ENCODE data around the gene DUXB. TPM values are rescaled to one million over a fixed set of nuclear protein-coding genes. Genes with fewer than 3 reads are reported as not detected.

The DUXB gene, protein sequence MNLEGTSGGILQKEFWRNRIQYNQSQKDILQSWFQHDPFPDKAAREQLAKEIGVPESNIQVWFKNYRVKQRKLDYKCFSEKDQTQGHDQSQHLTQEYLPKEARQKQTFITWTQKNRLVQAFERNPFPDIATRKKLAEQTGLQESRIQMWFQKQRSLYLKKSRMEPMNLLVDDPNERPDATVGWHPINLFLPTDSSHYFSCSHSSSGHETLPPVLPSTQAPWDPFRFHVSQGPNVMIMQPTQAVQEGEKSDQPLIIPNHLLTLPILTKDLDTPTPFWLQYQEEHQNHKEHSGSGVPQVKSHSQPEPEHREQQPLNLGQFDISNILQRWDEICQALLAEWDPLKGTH
- total RNA-seq (not detected), polyA plus RNA-seq (not detected)
- long read RNA-seq, donor 1: 0 reads
- long read RNA-seq, donor 2: 0 reads

DNA sequence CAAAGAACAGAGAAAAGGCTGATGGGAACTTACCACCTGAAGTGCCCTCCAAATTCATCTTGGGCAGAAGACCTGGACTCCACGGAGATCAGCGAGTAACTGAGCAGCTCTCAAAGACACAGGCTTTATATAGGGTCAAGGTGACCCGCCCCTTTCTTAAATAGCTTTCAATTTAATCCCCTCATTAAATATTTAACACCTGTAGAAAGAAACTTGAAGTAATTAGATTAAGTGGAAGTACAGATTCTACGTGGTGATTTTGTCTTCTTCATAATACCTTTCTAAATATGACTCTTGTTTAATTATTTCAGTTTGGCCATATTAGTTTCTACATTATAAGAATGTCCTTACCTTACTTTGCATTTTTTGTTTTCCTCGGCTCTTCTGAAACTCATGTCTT lies at the start of gene DUXB:
TSS of gene DUXB (minus strand) at position 101 of the 400 bp plus-strand sequence. CDS start at position 58, 43 bp downstream.
- TF ChIP-seq, protein P1, sequence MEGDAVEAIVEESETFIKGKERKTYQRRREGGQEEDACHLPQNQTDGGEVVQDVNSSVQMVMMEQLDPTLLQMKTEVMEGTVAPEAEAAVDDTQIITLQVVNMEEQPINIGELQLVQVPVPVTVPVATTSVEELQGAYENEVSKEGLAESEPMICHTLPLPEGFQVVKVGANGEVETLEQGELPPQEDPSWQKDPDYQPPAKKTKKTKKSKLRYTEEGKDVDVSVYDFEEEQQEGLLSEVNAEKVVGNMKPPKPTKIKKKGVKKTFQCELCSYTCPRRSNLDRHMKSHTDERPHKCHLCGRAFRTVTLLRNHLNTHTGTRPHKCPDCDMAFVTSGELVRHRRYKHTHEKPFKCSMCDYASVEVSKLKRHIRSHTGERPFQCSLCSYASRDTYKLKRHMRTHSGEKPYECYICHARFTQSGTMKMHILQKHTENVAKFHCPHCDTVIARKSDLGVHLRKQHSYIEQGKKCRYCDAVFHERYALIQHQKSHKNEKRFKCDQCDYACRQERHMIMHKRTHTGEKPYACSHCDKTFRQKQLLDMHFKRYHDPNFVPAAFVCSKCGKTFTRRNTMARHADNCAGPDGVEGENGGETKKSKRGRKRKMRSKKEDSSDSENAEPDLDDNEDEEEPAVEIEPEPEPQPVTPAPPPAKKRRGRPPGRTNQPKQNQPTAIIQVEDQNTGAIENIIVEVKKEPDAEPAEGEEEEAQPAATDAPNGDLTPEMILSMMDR (IDR thresholded peaks at IDR 0.05 in 8 of 11, conservative IDR thresholded peaks at IDR 0.05 in 3 of 11): no peak
- TF ChIP-seq POLR2A (IDR thresholded peaks at IDR 0.05) (no peak), POLR2AphosphoS5 (IDR thresholded peaks at IDR 0.05) (no peak)
- Histone ChIP-seq H3K4me3 (no peak within 1 kb of the TSS), H3K27ac (no peak within 1 kb of the TSS), H3K36me3 (no peaks in the 10 kb centered on the region), H3K4me1 (no peaks in the 10 kb centered on the region), H3K27me3 (replicated peaks in 1 of 7) (no peaks in the 10 kb centered on the region), H3K9me3 (no peaks in the 10 kb centered on the region)
- WGBS, 5 donors: 81 to 96% (median 90%) methylated on average over 5 of the region's 5 CpGs
- intact Hi-C loops (cut with DNase I; ENCODE audit: low total_unique reads): no loop called here
- no peak for DNase-seq

DNA sequence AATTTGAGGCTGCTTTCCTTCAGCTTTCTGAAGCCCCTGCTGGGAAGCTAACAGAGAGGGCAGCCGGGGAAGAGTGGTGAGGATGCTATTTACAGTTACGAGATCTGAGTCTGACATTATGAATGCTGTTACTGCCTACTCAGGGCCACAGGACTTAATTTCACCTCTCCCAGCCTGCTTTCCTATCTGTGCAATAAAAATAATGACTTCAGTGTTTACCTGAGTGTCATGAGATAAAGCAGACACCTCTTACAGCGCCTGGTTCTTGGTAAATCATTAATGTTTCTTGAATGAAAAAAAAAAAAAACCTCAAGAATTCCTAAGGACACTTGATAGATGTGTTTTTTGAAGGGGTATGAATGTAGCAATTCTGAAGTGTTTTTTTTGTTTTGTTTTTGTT lies 49.3 kb upstream of the DUXB start:
- H3K4me3 ChIP-seq: no peak overlapping the region
- no peaks in the 10 kb centered on the region for H3K4me1 ChIP-seq
- no peaks in the 10 kb centered on the region for H3K36me3 ChIP-seq
- intact Hi-C loops (cut with DNase I; ENCODE audit: low total_unique reads): loop anchor here (10.0 kb wide), 1 partner anchor 96 kb away; no protein-coding TSS in a partner anchor
- 66 to 90% (median 77%) methylated on average over 3 of the region's 3 CpGs for whole genome bisulfite sequencing, 5 donors
- no peaks in the 10 kb centered on the region for H3K9me3 ChIP-seq
- no peak for TF ChIP-seq POLR2A (IDR thresholded peaks at IDR 0.05)
- TF ChIP-seq, protein P1 (IDR thresholded peaks at IDR 0.05 in 8 of 11, conservative IDR thresholded peaks at IDR 0.05 in 3 of 11): no peak
- no peak for TF ChIP-seq POLR2AphosphoS5 (IDR thresholded peaks at IDR 0.05)
- H3K27ac ChIP-seq: no peak overlapping the region
- no peaks in the 10 kb centered on the region for H3K27me3 ChIP-seq (replicated peaks in 1 of 7)
- DNase-seq: no peak

DNA sequence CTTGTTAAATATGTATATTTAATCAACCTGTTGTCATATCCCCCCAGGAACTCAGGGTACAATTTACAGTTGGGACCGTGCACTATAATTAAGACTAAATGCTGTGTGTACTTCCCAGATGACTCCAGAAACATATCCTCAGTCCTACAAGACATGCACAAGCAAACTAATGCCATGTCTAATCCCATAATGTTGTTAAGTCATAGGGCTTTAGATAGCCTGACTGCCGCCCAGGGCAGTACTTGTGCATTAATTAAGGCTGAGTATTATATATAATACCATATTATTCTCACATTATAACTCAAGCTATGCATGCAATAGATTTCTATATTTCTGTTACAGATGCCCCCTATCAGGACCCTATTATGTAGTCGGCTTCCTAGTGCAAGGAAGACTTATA lies 45.1 kb upstream of the DUXB start:
- Histone ChIP-seq H3K4me3 (no peak overlapping the region), H3K36me3 (no peaks in the 10 kb centered on the region), H3K27me3 (replicated peaks in 1 of 7) (no peaks in the 10 kb centered on the region), H3K4me1 (no peaks in the 10 kb centered on the region), H3K27ac (no peak overlapping the region), H3K9me3 (peaks cover 0 to 30% (median 22%) of the 10 kb centered on the region in 8 donors)
- TF ChIP-seq POLR2AphosphoS5 (IDR thresholded peaks at IDR 0.05) (no peak), POLR2A (IDR thresholded peaks at IDR 0.05) (no peak)
- TF ChIP-seq, protein P1 (IDR thresholded peaks at IDR 0.05 in 8 of 11, conservative IDR thresholded peaks at IDR 0.05 in 3 of 11): no peak
- no peak for DNase-seq
- intact Hi-C loops (cut with DNase I; ENCODE audit: low total_unique reads): no loop called here
- WGBS, 5 donors: 86 to 97% (median 87%) methylated on average over 3 of the region's 3 CpGs

DNA sequence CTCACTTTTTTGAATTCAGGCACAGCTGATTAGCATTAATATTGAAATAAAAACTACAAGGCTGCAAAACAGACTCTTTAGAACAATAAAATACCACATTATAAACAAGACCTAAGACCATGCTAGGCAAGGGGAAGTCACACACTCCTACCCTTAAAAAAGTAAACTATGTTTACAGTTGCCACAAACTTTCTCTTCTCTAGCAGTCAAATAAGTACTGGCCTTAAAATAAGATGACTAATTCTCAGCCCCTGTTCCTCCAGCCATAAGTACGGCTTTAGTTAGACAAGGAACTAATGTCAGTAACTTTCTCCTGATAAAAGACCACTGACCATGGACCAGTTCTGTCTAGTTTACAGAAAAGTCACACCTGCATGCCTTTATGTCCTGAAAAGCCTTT lies 44.6 kb upstream of the DUXB start:
- no peak for TF ChIP-seq POLR2AphosphoS5 (IDR thresholded peaks at IDR 0.05)
- no peak for TF ChIP-seq POLR2A (IDR thresholded peaks at IDR 0.05)
- TF ChIP-seq, protein P1 (IDR thresholded peaks at IDR 0.05 in 8 of 11, conservative IDR thresholded peaks at IDR 0.05 in 3 of 11): no peak
- H3K27ac ChIP-seq: no peak overlapping the region
- DNase-seq: no peak
- peaks cover 0 to 34% (median 26%) of the 10 kb centered on the region in 8 donors for H3K9me3 ChIP-seq
- WGBS, 5 donors: 63 to 88% (median 81%) methylated on average over 1 of the region's 1 CpG
- no peaks in the 10 kb centered on the region for H3K27me3 ChIP-seq (replicated peaks in 1 of 7)
- intact Hi-C loops (cut with DNase I; ENCODE audit: low total_unique reads): no loop called here
- H3K4me3 ChIP-seq: no peak overlapping the region
- H3K36me3 ChIP-seq: no peaks in the 10 kb centered on the region
- no peaks in the 10 kb centered on the region for H3K4me1 ChIP-seq

All from spleen (tissue), 13 donors.